SK-N-SH treated with all-trans-retinoic acid at 6 μM for 48 hours (cell line): ENCODE data around the gene UFD1.

Source experiments
- BACH2 ChIP-seq: fragments of 250-450 bp; sonication (Bioruptor Pico); IDR thresholded peaks from 2 replicates; pipeline ENCODE4 v1.9.0; 2021; ENCODE audit warnings: mild to moderate bottlenecking, borderline replicate concordance
- CREB5 ChIP-seq: fragments of 250-450 bp; sonication (Bioruptor Pico); IDR thresholded peaks from 2 replicates; pipeline ENCODE4 v1.5.1; 2020; ENCODE audit warnings: low read depth, mild to moderate bottlenecking, moderate library complexity
- CSDC2 ChIP-seq: fragments of 250-450 bp; sonication (Bioruptor Pico); IDR thresholded peaks from 2 replicates; pipeline ENCODE4 v1.5.0; 2020; ENCODE audit warnings: mild to moderate bottlenecking, moderate library complexity
- CSRNP3 ChIP-seq: fragments of 250-450 bp; sonication (Bioruptor Pico); IDR thresholded peaks from 2 replicates; pipeline ENCODE4 v1.5.1; 2021; ENCODE audit warnings: mild to moderate bottlenecking, moderate library complexity
- ESRRG ChIP-seq: fragments of 250-450 bp; sonication (Bioruptor Pico); IDR thresholded peaks from 2 replicates; pipeline ENCODE4 v1.6.1; 2021; ENCODE audit warnings: mild to moderate bottlenecking
- PATZ1 ChIP-seq: fragments of 250-450 bp; sonication (Bioruptor Pico); IDR thresholded peaks from 2 replicates; pipeline ENCODE4 v1.8.0; 2020; ENCODE audit warnings: mild to moderate bottlenecking, moderate library complexity, borderline replicate concordance
- RARB ChIP-seq: fragments of 250-450 bp; sonication (Bioruptor Pico); IDR thresholded peaks from 2 replicates; pipeline ENCODE4 v1.8.0; 2021; ENCODE audit warnings: mild to moderate bottlenecking, moderate library complexity
- ZFP3 ChIP-seq: fragments of 250-450 bp; sonication (Bioruptor Pico); IDR thresholded peaks from 2 replicates; pipeline ENCODE4 v1.5.0; 2020; ENCODE audit warnings: mild to moderate bottlenecking, moderate library complexity
- ZFP30 ChIP-seq: fragments of 450-650 bp; formaldehyde crosslinking; IDR thresholded peaks from 2 replicates; pipeline ENCODE4 v1.5.0; 2022; ENCODE audit warnings: mild to moderate bottlenecking, moderate library complexity
- ZNF565 ChIP-seq: fragments of 450-650 bp; formaldehyde crosslinking; conservative IDR thresholded peaks from 2 replicates; pipeline ENCODE4 v1.5.0; 2020; ENCODE audit warnings: low read depth, mild to moderate bottlenecking, moderate library complexity
- ZNF8 ChIP-seq: fragments of 450-650 bp; formaldehyde crosslinking; IDR thresholded peaks from 2 replicates; pipeline ENCODE4 v1.5.0; 2020; ENCODE audit warnings: mild to moderate bottlenecking, moderate library complexity

DNA sequence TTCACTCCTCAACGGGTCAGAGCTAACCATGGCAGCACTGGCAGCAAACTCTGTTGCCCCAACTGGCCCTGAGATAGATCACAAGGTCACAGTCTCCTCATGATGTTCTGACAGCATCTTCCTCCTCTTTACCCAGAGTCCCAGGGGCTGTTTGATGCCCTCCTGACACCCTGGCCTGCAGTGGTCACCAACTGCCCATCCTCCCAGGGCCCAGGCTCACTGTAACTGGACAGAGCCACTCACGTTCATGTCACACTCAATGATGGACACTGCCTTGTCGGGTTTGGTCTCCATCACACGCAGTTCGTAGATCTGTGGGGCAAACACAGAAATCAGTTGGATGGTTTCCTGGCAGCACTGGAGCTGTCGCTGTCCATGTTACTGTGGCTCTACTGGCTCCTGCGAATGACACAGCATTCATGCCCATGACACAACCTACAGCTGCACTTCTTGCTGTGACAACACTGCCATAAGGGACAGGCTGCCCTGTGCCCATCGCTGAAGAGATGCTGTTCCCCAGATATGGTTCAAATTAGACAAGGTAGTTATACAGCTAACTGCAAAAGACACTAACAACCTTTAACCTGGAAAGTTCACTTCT, 21.1 kb downstream of the UFD1 start:
- TF ChIP-seq ZFP3: no peak
- no peak for TF ChIP-seq ZNF8 (CRISPR knock-in tag)
- TF ChIP-seq CSDC2 (CRISPR knock-in tag): no peak
- TF ChIP-seq RARB: no peak
- no peak for TF ChIP-seq PATZ1 (CRISPR knock-in tag)
- no peak for TF ChIP-seq CREB5
- TF ChIP-seq BACH2 (CRISPR knock-in tag): no peak
- TF ChIP-seq CSRNP3 (CRISPR knock-in tag): no peak
- no peak for TF ChIP-seq ESRRG
- no peak for TF ChIP-seq ZFP30 (CRISPR knock-in tag)
- TF ChIP-seq ZNF565 (CRISPR knock-in tag): no peak
